ENCODE measurements around the gene CD300C. TPM values are rescaled to one million over a fixed set of nuclear protein-coding genes. Genes with fewer than 3 reads are reported as not detected.
A peak's percentile ranks its signal among the peaks of the same experiment; 100 is the strongest.
"Not testable (repeated sequence)": the region's sequence is repeated elsewhere in the genome, so short reads cannot be mapped to it uniquely, and the experiment has no call there.

CD300C gene
- total RNA-seq, 2 experiments from 2014 or later = not detected

- H3K27ac Mint-ChIP-seq = no peak overlapping the region
- H3K27me3 Mint-ChIP-seq = peaks cover 40% of the 10 kb centered on the region
- H3K4me1 Mint-ChIP-seq = peaks cover 26% of the 10 kb centered on the region
- H3K36me3 Mint-ChIP-seq = peaks cover 17% of the 10 kb centered on the region
- no peak overlapping the region for H3K4me3 Mint-ChIP-seq
- DNase-seq = no peak
- peaks cover 23% of the 10 kb centered on the region for H3K9me3 Mint-ChIP-seq
Observed at GRCh38 chr17:74516561-74517328, 29.2 kb downstream of the CD300C start.

GRCh38 chr17:74515941-74516340, 30.0 kb downstream of the CD300C start:
- DNase-seq = no peak
- H3K27ac Mint-ChIP-seq = no peak overlapping the region

GRCh38 chr17:74514632-74515334, 31.1 kb downstream of the CD300C start:
- no peak for DNase-seq
- Mint-ChIP-seq H3K36me3 (peaks cover 19% of the 10 kb centered on the region), H3K4me1 (peaks cover 22% of the 10 kb centered on the region), H3K27ac (peak overlapping the region; percentile 90), H3K4me3 (peak overlapping the region; percentile 35), H3K9me3 (peaks cover 23% of the 10 kb centered on the region), H3K27me3 (peaks cover 34% of the 10 kb centered on the region)

More at GRCh38 chr17:74515941-74516340, 30.0 kb downstream of the CD300C start:
- peaks cover 36% of the 10 kb centered on the region for H3K27me3 Mint-ChIP-seq
- H3K4me3 Mint-ChIP-seq = no peak overlapping the region
- peaks cover 23% of the 10 kb centered on the region for H3K9me3 Mint-ChIP-seq
- H3K36me3 Mint-ChIP-seq = peaks cover 19% of the 10 kb centered on the region
- H3K4me1 Mint-ChIP-seq = peaks cover 22% of the 10 kb centered on the region

- Mint-ChIP-seq H3K27ac (peak overlapping the region; percentile 90), H3K4me1 (peaks cover 22% of the 10 kb centered on the region), H3K36me3 (peaks cover 19% of the 10 kb centered on the region), H3K27me3 (peaks cover 34% of the 10 kb centered on the region), H3K4me3 (peak overlapping the region; percentile 35), H3K9me3 (peaks cover 18% of the 10 kb centered on the region)
- DNase-seq = peak; percentile 64
Observed at GRCh38 chr17:74513987-74514631, 31.8 kb downstream of the CD300C start.

GRCh38 chr17:74512624-74513091, 33.3 kb downstream of the CD300C start:
- DNase-seq = peak; percentile 65
- no peak overlapping the region for H3K4me3 Mint-ChIP-seq
- H3K27me3 Mint-ChIP-seq = peaks cover 24% of the 10 kb centered on the region
- peak overlapping the region; percentile 87 for H3K27ac Mint-ChIP-seq
- H3K4me1 Mint-ChIP-seq = peaks cover 22% of the 10 kb centered on the region
- peaks cover 15% of the 10 kb centered on the region for H3K9me3 Mint-ChIP-seq
- H3K36me3 Mint-ChIP-seq = peaks cover 17% of the 10 kb centered on the region

GRCh38 chr17:74512036-74512435, 33.9 kb downstream of the CD300C start:
- peaks cover 22% of the 10 kb centered on the region for H3K27me3 Mint-ChIP-seq
- DNase-seq = no peak
- H3K36me3 Mint-ChIP-seq = peaks cover 17% of the 10 kb centered on the region
- peaks cover 15% of the 10 kb centered on the region for H3K9me3 Mint-ChIP-seq
- peaks cover 22% of the 10 kb centered on the region for H3K4me1 Mint-ChIP-seq
- peak overlapping the region; percentile 87 for H3K27ac Mint-ChIP-seq
- H3K4me3 Mint-ChIP-seq = no peak overlapping the region

GRCh38 chr17:74508156-74508555, 37.8 kb downstream of the CD300C start:
- no peak for DNase-seq
- H3K27ac Mint-ChIP-seq = no peak overlapping the region
- H3K27me3 Mint-ChIP-seq = peaks cover 3% of the 10 kb centered on the region
- H3K36me3 Mint-ChIP-seq = peaks cover 6% of the 10 kb centered on the region
- H3K4me3 Mint-ChIP-seq = no peak overlapping the region
- no peaks in the 10 kb centered on the region for H3K9me3 Mint-ChIP-seq
- peaks cover 12% of the 10 kb centered on the region for H3K4me1 Mint-ChIP-seq

GRCh38 chr17:74503949-74504348, 42.0 kb downstream of the CD300C start:
- H3K27me3 Mint-ChIP-seq, H3K27ac Mint-ChIP-seq, H3K9me3 Mint-ChIP-seq, H3K36me3 Mint-ChIP-seq, H3K4me3 Mint-ChIP-seq, DNase-seq, H3K4me1 Mint-ChIP-seq: not testable (repeated sequence)

- Mint-ChIP-seq H3K4me3 (no peak overlapping the region), H3K9me3 (no peaks in the 10 kb centered on the region), H3K27ac (no peak overlapping the region), H3K4me1 (no peaks in the 10 kb centered on the region), H3K36me3 (no peaks in the 10 kb centered on the region), H3K27me3 (no peaks in the 10 kb centered on the region)
- no peak for DNase-seq
Observed at GRCh38 chr17:74502861-74503260, 43.1 kb downstream of the CD300C start.

- no peaks in the 10 kb centered on the region for H3K27me3 Mint-ChIP-seq
- H3K9me3 Mint-ChIP-seq = no peaks in the 10 kb centered on the region
- no peaks in the 10 kb centered on the region for H3K36me3 Mint-ChIP-seq
- H3K27ac Mint-ChIP-seq = no peak overlapping the region
- no peaks in the 10 kb centered on the region for H3K4me1 Mint-ChIP-seq
- DNase-seq = no peak
- H3K4me3 Mint-ChIP-seq = no peak overlapping the region
Observed at GRCh38 chr17:74499992-74500391, 45.9 kb downstream of the CD300C start.

GRCh38 chr17:74497471-74497870, 48.4 kb downstream of the CD300C start:
- Mint-ChIP-seq H3K9me3 (no peaks in the 10 kb centered on the region), H3K4me1 (no peaks in the 10 kb centered on the region), H3K27ac (no peak overlapping the region), H3K27me3 (no peaks in the 10 kb centered on the region), H3K36me3 (no peaks in the 10 kb centered on the region), H3K4me3 (no peak overlapping the region)
- DNase-seq = no peak

GRCh38 chr17:74493331-74493833, 52.5 kb downstream of the CD300C start:
- H3K4me3 Mint-ChIP-seq = no peak overlapping the region
- no peaks in the 10 kb centered on the region for H3K4me1 Mint-ChIP-seq
- peaks cover 4% of the 10 kb centered on the region for H3K36me3 Mint-ChIP-seq
- DNase-seq = peak; percentile 45
- H3K27ac Mint-ChIP-seq = no peak overlapping the region
- H3K27me3 Mint-ChIP-seq = no peaks in the 10 kb centered on the region
- H3K9me3 Mint-ChIP-seq = peaks cover 1% of the 10 kb centered on the region

GRCh38 chr17:74491626-74492025, 54.3 kb downstream of the CD300C start:
- Mint-ChIP-seq H3K36me3 (peaks cover 4% of the 10 kb centered on the region), H3K9me3 (peaks cover 1% of the 10 kb centered on the region), H3K4me3 (no peak overlapping the region), H3K27ac (no peak overlapping the region), H3K27me3 (no peaks in the 10 kb centered on the region), H3K4me1 (no peaks in the 10 kb centered on the region)
- DNase-seq = no peak
